BE2C (cell line): ENCODE measurements around the gene PSMA1.

Source experiments
- DNase-seq: peaks from one replicate; pipeline ENCODE4 v3.0.0-alpha.2; 2020
- H3K27me3 ChIP-seq: fragments of 250-450 bp; sonication (Bioruptor Pico); 2 replicates; pipeline ENCODE4 v1.5.1; 2020; ENCODE audit warnings: mild to moderate bottlenecking
- H3K36me3 ChIP-seq: fragments of 250-450 bp; sonication (Bioruptor Pico); 2 replicates; pipeline ENCODE4 v1.5.1; 2020; ENCODE audit warnings: mild to moderate bottlenecking
- H3K4me1 ChIP-seq: fragments of 250-450 bp; sonication (Bioruptor Pico); 2 replicates; pipeline ENCODE4 v1.5.1; 2020
- H3K4me3 ChIP-seq: 2 replicates; pipeline ENCODE4 v1.5.1; 2011; ENCODE audit warnings: low read depth, low read length
- H3K9me3 ChIP-seq: fragments of 250-450 bp; sonication (Bioruptor Pico); 2 replicates; pipeline ENCODE4 v1.5.1; 2020
- TF ChIP-seq, protein P1 (sequence below): IDR thresholded peaks from 2 replicates; pipeline ENCODE4 v1.5.1; 2012; ENCODE audit warnings: mild to moderate bottlenecking, low read depth, low read length

PSMA1 gene

DNA sequence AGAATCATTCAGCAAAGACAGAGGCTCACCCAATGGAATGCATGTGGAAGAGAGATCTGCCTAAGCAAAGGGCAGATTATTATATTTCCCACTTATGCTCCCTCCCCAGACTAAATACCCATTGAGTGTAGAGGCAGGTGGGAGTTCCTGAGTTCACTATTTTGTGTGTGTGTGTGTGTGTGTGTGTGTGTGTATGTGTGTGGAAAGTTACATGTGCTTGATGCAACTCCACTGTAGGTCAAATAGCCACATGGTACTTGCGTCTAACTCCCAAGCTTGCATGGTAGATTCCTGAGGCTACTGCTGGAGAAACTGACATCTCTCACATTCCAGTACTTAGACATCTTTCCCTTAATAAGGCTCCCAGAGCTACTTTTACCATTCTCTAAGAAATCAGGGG, 17.2 kb downstream of the PSMA1 start:
- no peak for DNase-seq
- Histone ChIP-seq H3K27me3 (no peaks in the 10 kb centered on the region), H3K36me3 (peaks cover 5% of the 10 kb centered on the region), H3K4me3 (no peak overlapping the region), H3K9me3 (no peaks in the 10 kb centered on the region), H3K4me1 (no peaks in the 10 kb centered on the region)
- TF ChIP-seq, protein P1, sequence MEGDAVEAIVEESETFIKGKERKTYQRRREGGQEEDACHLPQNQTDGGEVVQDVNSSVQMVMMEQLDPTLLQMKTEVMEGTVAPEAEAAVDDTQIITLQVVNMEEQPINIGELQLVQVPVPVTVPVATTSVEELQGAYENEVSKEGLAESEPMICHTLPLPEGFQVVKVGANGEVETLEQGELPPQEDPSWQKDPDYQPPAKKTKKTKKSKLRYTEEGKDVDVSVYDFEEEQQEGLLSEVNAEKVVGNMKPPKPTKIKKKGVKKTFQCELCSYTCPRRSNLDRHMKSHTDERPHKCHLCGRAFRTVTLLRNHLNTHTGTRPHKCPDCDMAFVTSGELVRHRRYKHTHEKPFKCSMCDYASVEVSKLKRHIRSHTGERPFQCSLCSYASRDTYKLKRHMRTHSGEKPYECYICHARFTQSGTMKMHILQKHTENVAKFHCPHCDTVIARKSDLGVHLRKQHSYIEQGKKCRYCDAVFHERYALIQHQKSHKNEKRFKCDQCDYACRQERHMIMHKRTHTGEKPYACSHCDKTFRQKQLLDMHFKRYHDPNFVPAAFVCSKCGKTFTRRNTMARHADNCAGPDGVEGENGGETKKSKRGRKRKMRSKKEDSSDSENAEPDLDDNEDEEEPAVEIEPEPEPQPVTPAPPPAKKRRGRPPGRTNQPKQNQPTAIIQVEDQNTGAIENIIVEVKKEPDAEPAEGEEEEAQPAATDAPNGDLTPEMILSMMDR = no peak

DNA sequence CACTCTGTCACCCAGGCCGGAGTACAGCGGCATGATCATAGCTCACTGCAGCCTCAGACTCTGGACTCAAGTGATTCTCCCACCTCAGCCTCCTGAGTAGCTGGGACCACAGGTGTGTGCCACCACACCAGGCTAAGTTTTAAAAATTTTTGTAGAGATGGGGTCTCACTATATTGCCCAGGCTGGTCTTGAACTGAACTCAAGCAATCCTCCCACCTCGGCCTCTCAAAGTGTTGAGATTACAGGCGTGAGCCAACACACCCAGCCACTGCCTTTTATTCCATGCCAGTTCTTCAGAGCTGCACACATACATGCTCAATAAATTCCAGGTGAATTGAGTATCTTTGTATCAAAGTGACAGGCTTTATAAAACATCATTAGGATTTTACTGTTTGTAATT, 18.1 kb downstream of the PSMA1 start:
- Histone ChIP-seq H3K9me3 (no peaks in the 10 kb centered on the region), H3K4me3 (no peak overlapping the region), H3K27me3 (no peaks in the 10 kb centered on the region), H3K4me1 (no peaks in the 10 kb centered on the region), H3K36me3 (peaks cover 13% of the 10 kb centered on the region)
- DNase-seq = no peak
- TF ChIP-seq, protein P1 = no peak

DNA sequence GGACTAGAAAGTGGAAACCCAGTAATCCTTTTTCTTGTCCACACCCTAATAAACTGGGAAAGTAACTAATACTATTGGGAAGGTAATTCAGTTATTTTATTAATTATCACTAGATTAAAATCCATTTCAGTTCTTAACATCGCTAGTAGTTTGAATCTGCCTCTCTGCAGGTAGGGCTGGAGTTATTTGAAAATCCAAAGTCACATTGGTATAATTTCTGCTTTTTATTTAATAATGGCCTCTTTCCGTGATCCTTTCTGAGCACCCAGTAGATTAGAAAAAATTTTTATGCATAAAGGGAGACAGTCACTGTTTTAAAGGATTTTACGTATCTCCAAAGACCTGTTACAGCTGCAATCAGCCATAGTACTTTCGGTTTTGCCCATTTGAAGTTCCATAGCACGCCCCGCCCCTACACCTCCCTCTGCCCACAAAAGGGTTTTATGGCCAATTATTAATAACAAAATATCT, 20.0 kb downstream of the PSMA1 start:
- TF ChIP-seq, protein P1 = no peak
- H3K4me1 ChIP-seq = no peaks in the 10 kb centered on the region
- peaks cover 13% of the 10 kb centered on the region for H3K36me3 ChIP-seq
- H3K9me3 ChIP-seq = no peaks in the 10 kb centered on the region
- H3K27me3 ChIP-seq = no peaks in the 10 kb centered on the region
- peak overlapping the region; percentile 81 for H3K4me3 ChIP-seq
- DNase-seq = peak; percentile 13

DNA sequence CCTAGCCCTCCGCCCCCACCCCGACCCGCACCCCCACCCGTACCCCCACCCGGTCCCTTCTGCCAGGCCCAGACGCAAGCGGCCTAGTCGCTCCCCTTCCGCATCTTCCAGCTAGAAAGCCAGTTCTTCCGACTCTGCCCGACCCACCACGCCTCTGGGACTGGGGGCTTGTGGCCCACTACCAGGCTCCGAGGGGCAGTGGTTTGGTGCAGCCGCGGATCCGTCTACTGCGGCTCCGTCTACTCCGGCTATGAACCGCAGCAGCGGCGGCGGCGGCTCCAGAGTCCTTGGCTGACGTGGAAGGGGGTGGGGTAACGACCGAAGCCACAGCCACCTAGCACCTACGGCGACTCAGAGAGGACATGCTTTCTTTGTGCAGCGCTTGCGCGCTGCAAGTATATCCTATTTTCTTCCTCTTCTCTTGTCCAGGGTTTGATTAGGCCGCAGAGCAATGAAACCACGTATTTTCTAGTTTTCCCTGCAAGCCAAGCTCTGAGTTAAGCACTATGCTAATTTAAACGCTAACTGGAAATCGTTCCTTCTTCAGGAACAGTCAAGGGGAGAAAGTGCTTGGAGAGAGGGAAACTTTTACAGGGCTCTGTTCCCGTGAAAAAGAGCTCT, 20.5 kb downstream of the PSMA1 start, which contains the start of gene COPB1:
TSS of gene COPB1 (minus strand) at position 252 of the 621 bp plus-strand sequence. CDS start 883 bp downstream, outside the sequence.
- H3K4me1 ChIP-seq = no peaks in the 10 kb centered on the region
- peaks cover 9% of the 10 kb centered on the region for H3K36me3 ChIP-seq
- TF ChIP-seq, protein P1 = no peak
- H3K4me3 ChIP-seq = peak within 1 kb of the TSS; percentile 81
- no peaks in the 10 kb centered on the region for H3K27me3 ChIP-seq
- peak; percentile 87 for DNase-seq
- H3K9me3 ChIP-seq = no peaks in the 10 kb centered on the region

DNA sequence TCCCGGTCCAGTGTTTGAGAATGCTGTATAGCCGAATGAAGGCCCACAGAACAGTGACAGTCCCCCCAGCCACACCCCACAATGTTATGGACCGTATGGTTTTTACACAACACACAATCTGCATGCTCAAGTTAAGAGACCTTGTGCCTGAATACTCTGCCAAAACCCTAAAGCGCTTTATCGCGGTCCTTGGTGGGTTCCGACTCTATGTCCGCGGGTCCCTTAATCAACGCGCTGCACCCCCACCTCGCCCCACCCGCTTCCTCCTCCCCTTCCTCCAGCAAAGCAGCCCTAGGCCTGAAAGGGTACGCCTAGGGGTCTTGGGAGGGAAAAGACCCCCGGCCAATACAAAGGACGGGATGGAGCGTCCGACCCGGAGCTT, 21.0 kb downstream of the PSMA1 start:
- DNase-seq = peak; percentile 17
- Histone ChIP-seq H3K27me3 (no peaks in the 10 kb centered on the region), H3K4me1 (no peaks in the 10 kb centered on the region), H3K36me3 (peaks cover 7% of the 10 kb centered on the region), H3K4me3 (peak overlapping the region; percentile 81), H3K9me3 (no peaks in the 10 kb centered on the region)
- TF ChIP-seq, protein P1 = no peak

DNA sequence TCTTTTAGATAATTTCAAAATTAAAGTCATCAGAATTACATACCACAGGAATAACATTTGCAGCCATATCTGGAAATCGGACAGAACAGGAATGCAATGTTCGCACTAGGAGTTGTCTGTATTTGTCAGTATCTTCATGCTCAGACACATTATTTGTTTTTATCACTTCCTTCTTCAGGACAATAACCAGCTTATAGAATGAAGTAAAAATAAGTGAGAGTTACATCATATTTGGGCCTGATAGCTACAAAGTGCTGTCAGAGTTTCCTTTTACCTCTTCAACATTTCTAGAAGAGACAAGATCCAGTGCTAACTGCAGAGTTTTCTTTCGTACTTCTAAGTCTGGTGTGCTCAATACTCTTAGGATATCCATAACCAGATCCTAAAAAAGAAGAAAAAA, 39.5 kb downstream of the PSMA1 start:
- H3K4me3 ChIP-seq = no peak overlapping the region
- no peaks in the 10 kb centered on the region for H3K4me1 ChIP-seq
- no peaks in the 10 kb centered on the region for H3K9me3 ChIP-seq
- TF ChIP-seq, protein P1 = no peak
- no peak for DNase-seq
- no peaks in the 10 kb centered on the region for H3K27me3 ChIP-seq
- H3K36me3 ChIP-seq = peaks cover 13% of the 10 kb centered on the region
